Calu3 (cell line): ENCODE measurements around the gene PLCXD3. TPM values are rescaled to one million over a fixed set of nuclear protein-coding genes. Genes with fewer than 3 reads are reported as not detected.

ENCODE experiments used
- BruUV-seq: library from RNA; stranded (reverse); fragments of 400-500 nt; replicated peaks from 2 replicates; lab custom pipeline; 2021; lab: Mats Ljungman, UMichigan
- CTCF ChIA-PET: fragments of 300-600 bp; sonication (Branson Sonifier 250); formaldehyde crosslinking; loops from one replicate; lab custom pipeline; 2022; ENCODE audit warnings: antibody characterized with exemption; lab: Charles Lee
- DNase-seq: peaks from one replicate; pipeline ENCODE4 v3.0.0; 2022
- H3K27ac Mint-ChIP-seq: one replicate; pipeline ENCODE4 v1.8.0; 2022; ENCODE audit warnings: mixed read lengths; ENCODE audit not compliant: unreplicated experiment
- H3K27me3 Mint-ChIP-seq: one replicate; pipeline ENCODE4 v1.8.0; 2022; ENCODE audit warnings: mixed read lengths; ENCODE audit not compliant: unreplicated experiment
- H3K36me3 Mint-ChIP-seq: one replicate; pipeline ENCODE4 v1.8.0; 2022; ENCODE audit warnings: mild to moderate bottlenecking, moderate library complexity, mixed read lengths; ENCODE audit not compliant: insufficient read depth, unreplicated experiment
- H3K4me1 Mint-ChIP-seq: one replicate; pipeline ENCODE4 v1.8.0; 2022; ENCODE audit warnings: mild to moderate bottlenecking, low read depth, mixed read lengths; ENCODE audit not compliant: unreplicated experiment
- H3K4me3 Mint-ChIP-seq: one replicate; pipeline ENCODE4 v1.8.0; 2022; ENCODE audit warnings: mild to moderate bottlenecking, low read depth, moderate library complexity, mixed read lengths; ENCODE audit not compliant: unreplicated experiment
- H3K9me3 Mint-ChIP-seq: one replicate; pipeline ENCODE4 v1.8.0; 2022; ENCODE audit warnings: low read depth, mixed read lengths; ENCODE audit not compliant: unreplicated experiment
- intact Hi-C: fragments of 100-400 bp; cut with micrococcal nuclease; formaldehyde crosslinking; loops from one replicate; pipeline ENCODE4 v1.10.0; 2022; ENCODE audit not compliant: unreplicated experiment
- total RNA-seq: library from RNA; stranded (reverse); gene quantifications from 2 replicates; pipeline ENCODE4 v1.2.3, GENCODE V29; 2022
- TF ChIP-seq, protein P1 (sequence below): fragments of 200-600 bp; IDR thresholded peaks from one replicate; pipeline ENCODE4 v1.8.0; 2022; ENCODE audit warnings: antibody characterized with exemption; ENCODE audit not compliant: unreplicated experiment

The PLCXD3 gene
- total RNA-seq, 1 experiment from 2014 or later = not detected

DNA sequence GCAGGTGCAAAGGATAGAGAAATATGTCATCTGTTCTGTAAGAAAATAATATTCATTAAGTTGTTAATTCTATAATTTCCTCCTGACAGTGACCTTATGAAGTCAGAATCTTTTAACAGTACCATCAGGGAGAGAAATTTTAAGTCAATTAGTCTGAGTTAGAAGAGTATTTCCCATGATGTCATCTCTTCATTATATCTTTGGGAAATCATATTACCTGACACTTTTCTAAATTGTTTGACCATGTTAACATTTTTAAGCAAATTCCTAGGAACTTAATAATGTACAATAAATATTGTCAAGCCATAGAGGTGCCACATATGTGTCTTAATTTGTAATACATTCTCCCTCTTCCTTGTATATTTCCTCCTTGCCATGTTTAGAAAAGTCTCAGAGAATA is 172.7 kb downstream of the PLCXD3 start:
- BruUV-seq = no TSS peak
- Mint-ChIP-seq H3K4me3 (no peak overlapping the region), H3K27ac (no peak overlapping the region), H3K4me1 (no peaks in the 10 kb centered on the region), H3K9me3 (no peaks in the 10 kb centered on the region), H3K36me3 (no peaks in the 10 kb centered on the region), H3K27me3 (peaks cover 14% of the 10 kb centered on the region)
- TF ChIP-seq, protein P1, sequence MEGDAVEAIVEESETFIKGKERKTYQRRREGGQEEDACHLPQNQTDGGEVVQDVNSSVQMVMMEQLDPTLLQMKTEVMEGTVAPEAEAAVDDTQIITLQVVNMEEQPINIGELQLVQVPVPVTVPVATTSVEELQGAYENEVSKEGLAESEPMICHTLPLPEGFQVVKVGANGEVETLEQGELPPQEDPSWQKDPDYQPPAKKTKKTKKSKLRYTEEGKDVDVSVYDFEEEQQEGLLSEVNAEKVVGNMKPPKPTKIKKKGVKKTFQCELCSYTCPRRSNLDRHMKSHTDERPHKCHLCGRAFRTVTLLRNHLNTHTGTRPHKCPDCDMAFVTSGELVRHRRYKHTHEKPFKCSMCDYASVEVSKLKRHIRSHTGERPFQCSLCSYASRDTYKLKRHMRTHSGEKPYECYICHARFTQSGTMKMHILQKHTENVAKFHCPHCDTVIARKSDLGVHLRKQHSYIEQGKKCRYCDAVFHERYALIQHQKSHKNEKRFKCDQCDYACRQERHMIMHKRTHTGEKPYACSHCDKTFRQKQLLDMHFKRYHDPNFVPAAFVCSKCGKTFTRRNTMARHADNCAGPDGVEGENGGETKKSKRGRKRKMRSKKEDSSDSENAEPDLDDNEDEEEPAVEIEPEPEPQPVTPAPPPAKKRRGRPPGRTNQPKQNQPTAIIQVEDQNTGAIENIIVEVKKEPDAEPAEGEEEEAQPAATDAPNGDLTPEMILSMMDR = no peak
- CTCF ChIA-PET = no interaction called here
- DNase-seq = no peak
- intact Hi-C loops = loop anchor here (1.0 kb wide), 1 partner anchor 433 kb away; no protein-coding TSS in a partner anchor

DNA sequence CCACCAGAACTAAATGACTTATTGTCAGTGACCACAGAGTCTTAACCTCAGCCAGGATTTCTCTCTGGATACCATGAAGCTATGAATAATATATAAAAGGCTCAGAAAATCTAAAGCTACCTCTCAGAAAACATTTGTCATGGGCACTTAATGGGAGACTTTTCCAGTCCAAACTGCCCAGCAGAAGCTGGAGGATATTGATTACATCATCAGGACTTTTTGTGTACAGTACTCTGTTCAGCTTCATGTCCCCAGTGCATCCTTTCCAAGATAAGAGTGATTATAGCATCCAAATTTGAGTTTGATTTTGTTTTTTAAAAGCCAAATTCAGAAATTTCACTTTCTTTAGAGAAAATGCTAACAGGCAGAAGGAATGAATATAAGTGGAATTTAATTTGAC is 173.2 kb downstream of the PLCXD3 start:
- Mint-ChIP-seq H3K27me3 (peaks cover 14% of the 10 kb centered on the region), H3K36me3 (no peaks in the 10 kb centered on the region), H3K9me3 (no peaks in the 10 kb centered on the region), H3K4me3 (no peak overlapping the region), H3K27ac (no peak overlapping the region), H3K4me1 (no peaks in the 10 kb centered on the region)
- no TSS peak for BruUV-seq
- intact Hi-C loops = no loop called here
- CTCF ChIA-PET = no interaction called here
- TF ChIP-seq, protein P1 = no peak
- no peak for DNase-seq

DNA sequence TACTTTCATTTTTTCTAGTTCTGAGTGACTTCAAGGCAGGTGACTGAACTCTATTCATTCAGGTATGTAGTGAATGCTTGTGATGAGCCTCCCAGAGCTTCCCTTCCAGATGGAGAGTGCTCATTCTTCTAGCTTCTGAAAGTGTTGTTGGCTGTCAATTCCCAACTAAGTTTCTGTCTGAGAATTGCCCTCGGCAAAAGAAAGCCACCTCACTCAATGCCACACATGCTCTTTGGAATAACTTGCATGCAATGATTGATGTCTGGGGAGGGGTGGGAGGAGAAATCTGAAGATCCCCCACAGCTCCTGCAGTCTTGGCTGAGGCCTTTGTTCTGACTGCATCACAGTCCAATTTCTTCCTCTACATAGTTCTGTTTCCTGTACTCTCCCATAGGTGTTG is 173.9 kb downstream of the PLCXD3 start:
- H3K4me1 Mint-ChIP-seq = no peaks in the 10 kb centered on the region
- H3K27ac Mint-ChIP-seq = no peak overlapping the region
- CTCF ChIA-PET = no interaction called here
- intact Hi-C loops = no loop called here
- H3K27me3 Mint-ChIP-seq = peaks cover 14% of the 10 kb centered on the region
- TF ChIP-seq, protein P1 = no peak
- DNase-seq = no peak
- no peaks in the 10 kb centered on the region for H3K9me3 Mint-ChIP-seq
- no TSS peak for BruUV-seq
- no peak overlapping the region for H3K4me3 Mint-ChIP-seq
- no peaks in the 10 kb centered on the region for H3K36me3 Mint-ChIP-seq

DNA sequence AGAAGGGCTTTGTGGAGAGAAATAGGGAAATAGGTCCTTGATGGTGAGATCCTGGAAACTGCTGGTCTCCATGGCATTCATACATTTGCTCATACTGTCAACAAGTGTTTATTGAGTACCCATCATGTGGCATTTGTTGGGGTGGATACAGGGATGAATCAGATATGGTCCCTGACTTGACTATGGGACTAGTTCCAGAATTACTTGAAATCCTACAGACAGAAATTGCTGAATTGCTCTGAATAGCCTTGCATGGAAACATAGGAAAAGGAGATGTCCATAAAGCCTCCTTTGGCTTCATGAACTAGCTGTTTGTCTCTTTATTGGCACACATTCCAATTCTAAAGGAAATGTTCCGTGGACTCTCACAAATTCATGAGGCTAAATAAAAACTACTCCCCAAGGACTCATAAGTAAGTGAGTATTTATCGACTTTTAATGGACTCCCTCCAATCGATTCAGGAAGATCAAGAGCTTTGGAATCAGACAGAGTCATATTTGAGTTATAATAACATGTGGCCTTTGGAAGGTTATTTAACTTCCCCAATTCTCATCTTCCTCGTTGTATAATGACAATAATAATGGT is 174.7 kb downstream of the PLCXD3 start:
- Mint-ChIP-seq H3K27me3 (peaks cover 14% of the 10 kb centered on the region), H3K9me3 (no peaks in the 10 kb centered on the region), H3K36me3 (no peaks in the 10 kb centered on the region), H3K4me1 (no peaks in the 10 kb centered on the region), H3K4me3 (no peak overlapping the region), H3K27ac (no peak overlapping the region)
- BruUV-seq = no TSS peak
- DNase-seq = no peak
- CTCF ChIA-PET = no interaction called here
- intact Hi-C loops = no loop called here
- TF ChIP-seq, protein P1 = no peak
